HG02852 (cell line): ENCODE results near the gene BCL10.

Experiments
- ATAC-seq: cut with Tn5 transposase; IDR thresholded peaks from one replicate; pipeline ENCODE4 v1.9.1; 2021; ENCODE audit warnings: mild to moderate bottlenecking, moderate library complexity; ENCODE audit not compliant: unreplicated experiment

The BCL10 gene

DNA sequence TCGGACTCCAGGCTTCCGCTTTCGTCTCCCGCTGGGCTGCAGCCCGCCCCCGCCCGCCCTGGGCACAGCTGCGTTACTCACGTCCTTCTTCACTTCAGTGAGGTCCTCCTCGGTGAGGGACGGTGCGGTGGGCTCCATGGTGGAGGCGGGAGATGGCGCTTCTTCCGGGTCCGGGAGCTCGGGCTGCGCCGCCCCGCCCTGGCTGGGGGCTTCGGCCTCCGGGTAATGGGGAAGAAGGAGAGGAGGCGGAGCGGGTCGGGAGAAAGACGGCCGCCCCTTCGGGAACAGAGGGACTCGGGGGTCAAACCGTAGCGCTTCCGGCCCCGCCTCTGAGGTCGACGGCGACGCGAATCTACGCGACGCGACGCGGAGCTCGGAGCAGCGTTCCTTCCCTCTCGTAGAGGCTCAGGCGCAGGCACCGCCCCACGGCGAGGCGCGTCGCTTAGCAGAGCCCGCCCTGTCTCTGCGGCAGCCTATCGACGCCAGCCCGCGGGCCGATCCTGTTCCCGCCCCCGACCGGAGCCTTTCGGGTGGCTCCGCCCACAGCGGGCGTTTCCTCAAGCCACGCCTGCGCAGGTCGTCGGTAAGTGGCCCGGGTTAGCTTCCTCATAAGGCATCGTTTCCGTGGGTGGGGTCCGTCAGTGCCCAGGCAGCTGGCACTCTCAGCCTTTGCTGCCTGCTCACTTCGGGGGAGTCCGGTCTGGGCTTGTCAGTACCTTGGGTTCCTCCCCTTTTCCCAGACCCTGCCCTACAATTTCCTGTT, at the start of gene BCL10:
BCL10 (minus strand) TSS at position 418 of the 763 bp plus-strand sequence; CDS start at position 138, 280 bp downstream.
- peak; percentile 93 for ATAC-seq

DNA sequence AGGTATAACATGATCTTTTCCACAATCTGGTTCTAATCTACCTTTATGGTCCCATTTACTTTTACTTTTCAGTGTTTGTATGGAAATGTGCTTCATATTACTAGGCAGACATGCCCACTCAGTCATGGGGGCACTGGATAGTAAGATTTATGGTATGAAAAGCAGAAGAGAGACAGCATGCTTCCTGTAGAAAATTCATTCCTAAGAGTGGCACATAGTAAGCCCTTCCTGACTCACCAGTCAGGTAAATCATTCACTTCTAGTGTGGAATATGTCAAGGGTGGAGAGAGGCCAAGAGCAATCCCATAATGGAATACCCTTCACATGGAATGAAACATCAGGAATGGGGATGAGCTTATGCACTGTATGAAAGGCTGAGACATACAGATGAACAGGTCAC, 49.5 kb upstream of the BCL10 start:
- ATAC-seq = no peak

DNA sequence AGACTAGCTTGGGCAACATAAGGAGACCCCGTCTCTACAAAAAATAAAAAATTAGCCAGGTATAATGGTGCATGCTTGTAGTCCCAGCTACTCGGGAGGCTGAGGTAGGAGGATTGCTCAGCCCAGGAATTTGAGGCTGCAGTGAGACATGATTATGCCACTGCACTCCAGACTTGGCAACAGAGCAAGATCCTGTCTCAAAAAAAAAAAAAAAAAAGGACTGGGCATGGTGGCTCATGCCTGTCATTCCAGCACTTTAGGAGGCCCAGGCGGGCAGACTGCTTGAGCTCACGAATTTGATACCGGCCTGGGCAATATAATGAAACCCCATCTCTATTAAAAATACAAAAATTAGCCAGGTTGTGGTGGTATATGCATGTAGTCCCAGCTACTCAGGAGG, 47.3 kb upstream of the BCL10 start:
- no peak for ATAC-seq

DNA sequence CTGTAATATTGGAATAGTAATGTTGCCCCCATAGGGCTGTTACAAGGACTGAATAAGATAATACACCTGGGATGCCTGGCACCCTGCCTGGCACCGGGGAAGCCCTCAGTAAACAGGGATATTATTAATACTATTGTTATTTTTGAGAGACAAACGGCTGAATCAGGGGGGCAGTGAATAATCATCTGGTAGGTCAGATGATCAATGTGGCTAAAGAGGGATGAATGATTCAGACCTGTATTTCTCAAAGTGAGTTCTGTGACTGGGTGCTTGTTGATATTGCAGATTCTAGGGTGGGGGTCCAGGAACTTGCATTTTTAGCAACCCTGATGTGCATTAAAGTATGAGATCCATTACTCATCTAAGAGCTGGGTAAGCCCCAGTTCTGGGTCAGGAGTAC, 46.2 kb upstream of the BCL10 start:
- no peak for ATAC-seq

DNA sequence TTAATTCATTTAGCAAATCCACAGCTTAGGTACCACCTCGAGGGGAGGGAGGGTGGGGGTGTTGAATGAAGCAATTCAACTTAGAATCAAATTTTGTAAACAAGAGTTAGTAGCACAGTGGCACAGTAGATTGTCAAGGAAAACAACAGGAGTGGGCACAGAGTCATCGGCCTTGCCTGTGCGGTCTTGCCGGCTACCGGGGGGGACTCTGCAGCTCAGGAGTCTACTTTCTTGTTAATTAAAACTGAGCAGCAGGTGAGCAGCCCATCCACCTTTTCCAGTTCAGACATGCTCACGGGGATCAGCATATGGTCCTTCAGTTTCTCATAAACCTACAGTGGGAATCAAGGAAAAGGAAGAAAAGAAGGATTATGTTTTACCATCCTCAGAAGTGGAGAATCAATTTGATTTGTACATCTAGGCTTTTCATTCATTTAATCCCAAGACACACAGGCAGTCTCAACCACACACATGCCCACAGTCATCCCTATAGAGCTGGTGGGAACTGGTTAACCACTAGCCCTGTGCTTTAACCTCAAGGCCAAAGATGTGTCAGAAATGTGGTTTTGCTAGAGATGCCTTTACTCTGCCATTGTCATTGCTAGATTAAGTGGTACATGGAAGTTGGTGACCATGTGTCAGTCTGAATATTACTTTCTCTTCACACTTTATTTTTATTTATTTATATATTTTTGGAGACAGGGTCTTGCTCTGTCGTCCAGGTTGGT, 45.0 kb upstream of the BCL10 start:
- ATAC-seq = peak; percentile 72

DNA sequence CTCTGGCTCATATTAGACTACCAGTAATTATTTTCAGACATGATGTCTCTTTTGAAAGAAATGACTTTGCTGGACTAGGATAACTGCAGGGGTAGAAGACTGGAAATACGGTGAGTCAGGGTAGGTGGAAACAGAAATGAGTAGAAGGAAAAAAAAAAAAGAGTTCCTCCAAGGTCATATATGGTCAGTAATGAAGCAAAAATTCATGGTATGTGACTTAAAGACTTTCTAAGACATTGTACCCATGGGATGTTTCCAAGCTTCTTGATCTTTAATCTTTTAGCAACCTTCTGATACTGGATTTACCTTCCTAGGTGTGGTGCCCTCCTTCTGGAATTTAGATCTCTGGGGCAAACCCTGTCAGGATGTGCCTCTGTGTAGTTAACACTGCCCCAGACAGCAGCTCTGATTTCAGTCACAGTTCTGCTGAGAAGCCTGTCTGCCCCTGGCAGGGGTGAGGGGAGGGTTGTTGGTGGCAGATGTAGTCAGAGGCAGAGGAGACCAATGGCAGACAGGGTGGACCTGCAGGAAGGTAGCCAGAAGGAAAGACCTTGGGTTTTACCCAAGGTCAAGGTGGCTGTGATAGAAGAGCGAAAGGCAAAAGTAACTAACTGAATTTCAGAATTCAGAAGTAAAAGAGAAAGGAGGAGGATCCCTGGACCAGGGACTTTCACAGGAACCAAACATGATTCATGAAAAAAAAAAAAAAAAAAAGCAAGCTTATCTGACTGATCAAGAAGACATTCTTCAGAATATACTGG, 44.1 kb upstream of the BCL10 start:
- ATAC-seq = no peak

DNA sequence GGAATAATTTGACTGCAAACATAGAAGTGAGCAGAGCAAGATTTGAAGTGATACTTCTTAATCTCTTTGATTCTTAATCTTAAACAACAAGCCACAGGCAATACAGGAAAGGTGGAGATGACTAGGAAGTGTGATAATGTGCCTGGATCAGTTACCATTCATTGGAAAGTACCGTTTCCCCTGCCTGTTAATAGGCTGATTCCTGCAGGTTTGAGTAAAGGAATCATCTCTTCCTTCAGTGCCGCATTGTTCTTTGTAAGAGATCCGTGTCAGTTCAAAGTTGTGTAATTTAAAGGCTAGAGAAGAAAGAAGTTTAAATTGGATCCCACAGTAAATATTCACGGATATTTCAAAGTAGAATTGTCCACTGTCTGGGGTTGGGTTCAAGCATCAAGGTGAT, 43.5 kb upstream of the BCL10 start:
- no peak for ATAC-seq

DNA sequence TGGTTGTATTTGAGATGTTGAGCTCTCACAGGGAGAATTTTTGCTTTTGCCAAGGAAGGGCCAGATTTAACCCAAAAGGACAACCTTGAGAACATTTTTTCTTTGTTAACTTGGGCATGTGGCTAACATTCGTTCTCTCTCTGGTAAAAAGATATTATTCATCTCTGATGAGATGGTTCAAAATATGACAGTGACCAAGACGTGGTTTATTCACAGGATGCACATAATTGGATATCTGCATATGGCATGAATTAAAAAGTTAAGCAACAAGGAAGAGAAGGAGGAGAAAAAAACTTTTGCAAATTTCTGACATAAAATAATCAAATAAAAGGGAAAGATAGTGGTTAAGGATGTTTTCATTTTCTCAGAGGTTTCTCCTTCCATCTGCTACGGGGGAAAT, 43.1 kb upstream of the BCL10 start:
- ATAC-seq = no peak

DNA sequence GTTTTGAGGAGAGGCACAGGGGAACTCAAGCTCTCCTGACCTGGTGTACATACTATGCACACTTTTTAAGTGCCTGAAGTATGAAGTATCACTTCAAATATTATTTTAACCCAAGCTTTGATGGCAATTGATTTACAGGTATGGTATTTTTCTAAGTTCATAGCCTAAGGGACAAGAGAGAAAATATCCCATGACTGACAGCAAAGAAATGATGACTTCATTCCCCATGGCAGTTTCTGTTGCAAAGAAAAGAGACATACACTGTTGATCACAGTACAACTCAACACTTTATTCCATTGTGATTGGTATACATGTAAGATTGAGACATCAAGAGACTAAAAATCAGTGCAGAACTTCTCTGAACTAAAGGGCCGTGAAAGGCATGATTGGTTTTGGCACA, 41.8 kb upstream of the BCL10 start:
- no peak for ATAC-seq

DNA sequence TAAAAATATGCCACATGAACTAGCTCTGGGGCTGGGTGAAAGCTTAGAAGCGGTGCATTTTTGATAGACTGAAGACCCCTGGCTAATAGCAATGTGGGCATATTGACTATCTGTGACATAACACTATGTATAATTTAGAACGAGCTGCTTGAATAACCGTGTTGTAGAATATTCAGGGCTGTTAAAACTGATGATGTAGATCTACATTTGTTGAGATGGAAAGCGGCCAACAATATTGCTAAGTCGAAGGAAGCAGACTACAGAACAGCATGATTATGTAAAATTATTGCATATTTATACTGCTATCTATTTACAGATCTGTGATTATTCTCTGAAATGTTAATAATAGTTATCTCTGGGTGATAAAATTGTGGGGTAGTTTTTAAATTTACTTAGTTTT, 41.1 kb upstream of the BCL10 start:
- no peak for ATAC-seq

DNA sequence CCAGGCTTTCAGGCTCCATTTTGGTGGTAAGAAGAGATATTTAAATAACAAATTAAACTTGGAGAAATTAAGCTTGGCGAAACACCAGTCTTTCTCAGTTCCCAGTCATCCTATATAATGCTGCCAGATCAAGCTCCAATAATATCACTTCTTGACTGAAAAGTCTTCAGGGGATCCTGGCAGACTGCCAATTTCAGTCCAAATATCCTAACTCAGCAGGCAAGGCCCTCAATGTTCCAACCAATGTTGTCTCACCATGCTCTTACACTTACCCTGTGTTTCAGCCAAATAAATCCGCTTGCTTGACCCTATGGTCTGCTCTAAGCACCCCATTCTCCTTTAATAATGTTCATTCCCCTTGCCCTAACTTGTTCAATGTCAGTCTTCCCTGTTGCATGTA, 39.9 kb upstream of the BCL10 start:
- ATAC-seq = no peak

DNA sequence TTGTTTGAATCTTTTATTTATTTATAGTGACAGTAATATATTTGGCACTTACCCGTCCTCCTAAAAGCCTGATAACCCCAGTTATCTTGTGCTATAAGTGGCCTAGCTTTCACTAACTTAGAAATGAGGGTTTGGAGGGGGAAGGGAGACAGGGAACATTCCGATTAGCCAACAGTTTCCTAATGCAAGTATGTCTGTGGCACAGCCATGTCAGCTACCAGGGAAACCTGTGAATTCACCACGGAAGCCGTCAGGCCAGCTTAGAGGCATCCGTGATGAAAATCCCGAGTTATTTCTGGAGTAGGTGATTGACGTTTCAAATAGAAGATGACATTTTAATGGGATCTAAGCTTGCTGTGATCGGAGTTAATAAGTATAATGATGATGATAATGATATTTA, 39.4 kb upstream of the BCL10 start:
- no peak for ATAC-seq

DNA sequence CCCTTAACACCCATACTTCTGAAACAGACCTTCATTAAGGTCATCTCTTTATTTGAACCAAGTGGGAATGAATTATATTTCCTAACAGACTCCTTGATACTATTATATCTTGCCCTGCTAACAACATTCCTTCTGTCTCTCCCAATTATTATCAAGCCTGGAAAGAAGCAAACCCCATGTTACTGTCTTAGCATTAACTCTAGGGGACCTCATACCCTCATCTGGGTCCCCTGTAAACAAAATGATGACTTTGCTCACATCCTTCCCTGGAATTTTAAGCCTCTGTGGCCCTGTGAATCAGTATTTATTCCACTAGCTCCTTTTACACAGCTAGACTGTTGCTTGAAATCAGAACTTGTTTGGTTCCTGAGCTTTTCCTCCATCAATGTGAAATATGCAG, 38.3 kb upstream of the BCL10 start:
- ATAC-seq = no peak

DNA sequence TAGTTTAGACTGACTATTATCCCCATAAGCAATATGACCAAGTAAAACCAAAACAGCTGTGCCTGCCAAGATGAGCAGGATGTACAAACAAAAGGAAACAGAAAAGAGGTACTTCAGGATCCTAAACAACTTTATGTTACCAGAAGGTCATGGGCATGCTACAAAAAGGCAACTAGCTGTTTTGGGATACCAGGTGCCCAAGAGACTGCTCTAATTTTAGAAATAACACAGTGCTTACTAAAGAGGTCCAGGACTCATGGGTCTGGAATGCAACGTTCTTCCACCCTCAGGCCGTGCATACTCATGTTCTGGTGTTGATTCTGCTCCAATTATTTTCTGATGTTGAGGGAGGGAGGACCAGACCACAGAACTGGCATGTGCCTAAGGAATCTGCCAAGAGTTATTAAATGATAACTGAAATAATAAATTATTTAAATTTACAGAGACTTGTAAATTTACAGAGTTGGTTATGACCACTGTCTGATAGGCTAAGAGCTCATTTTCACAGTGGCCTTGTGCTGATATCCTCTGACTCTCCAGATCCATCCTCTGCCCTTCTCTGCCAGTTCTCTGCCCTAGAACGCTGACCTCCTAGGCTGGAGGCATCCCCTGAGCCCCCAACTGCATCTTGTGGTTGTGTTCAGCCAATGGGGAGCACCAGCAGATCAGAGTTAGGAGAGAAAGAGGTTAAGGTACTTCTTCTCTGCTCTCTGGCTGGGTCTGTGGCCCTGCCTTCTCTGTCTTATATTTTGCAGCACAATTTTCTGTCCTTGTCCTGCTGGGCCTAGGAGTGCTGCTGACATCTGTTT, 37.7 kb upstream of the BCL10 start:
- no peak for ATAC-seq

DNA sequence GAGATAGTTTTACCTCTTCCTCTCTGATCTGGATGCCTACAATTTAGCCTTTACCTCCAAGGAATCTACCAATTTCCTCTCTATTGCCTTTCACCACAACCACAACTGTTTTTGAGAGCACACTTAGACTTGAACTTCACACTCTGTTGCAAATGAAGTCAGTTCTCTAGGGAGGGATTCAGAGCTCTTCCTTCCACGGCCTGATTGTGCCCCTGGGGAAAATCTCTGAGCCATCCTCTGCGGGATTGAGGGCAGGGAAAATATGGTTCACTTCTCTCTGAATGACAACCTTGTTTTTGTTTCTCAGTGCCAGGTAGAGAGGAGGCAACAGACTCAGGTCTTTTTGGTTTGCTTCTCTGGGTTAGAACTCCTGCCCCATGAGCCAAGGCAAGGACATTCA, 35.4 kb upstream of the BCL10 start:
- no peak for ATAC-seq

DNA sequence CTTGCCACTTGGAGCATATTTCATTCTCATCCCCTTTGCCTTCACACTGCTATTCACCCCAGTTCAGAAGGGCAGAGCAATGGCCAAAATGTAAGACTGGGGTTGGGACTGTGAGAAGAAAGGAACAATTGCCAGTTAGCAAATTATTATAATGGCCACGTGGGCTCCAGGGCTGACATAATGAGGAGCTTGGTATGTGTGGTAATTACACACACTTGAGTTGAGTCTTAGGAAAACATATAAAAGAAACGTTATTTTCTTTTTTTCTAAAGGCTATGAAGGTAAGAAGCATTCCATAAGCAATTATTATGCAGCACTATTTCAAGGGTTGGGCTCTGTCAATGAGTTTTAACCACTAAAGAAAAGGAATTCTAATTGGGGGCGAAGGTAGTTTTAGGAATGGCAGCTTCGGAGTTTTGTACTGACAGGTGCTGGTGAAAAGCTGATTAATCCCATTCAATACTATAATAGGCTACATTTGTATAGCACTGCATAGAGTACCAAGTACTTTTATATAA, 32.5 kb upstream of the BCL10 start:
- ATAC-seq = no peak

DNA sequence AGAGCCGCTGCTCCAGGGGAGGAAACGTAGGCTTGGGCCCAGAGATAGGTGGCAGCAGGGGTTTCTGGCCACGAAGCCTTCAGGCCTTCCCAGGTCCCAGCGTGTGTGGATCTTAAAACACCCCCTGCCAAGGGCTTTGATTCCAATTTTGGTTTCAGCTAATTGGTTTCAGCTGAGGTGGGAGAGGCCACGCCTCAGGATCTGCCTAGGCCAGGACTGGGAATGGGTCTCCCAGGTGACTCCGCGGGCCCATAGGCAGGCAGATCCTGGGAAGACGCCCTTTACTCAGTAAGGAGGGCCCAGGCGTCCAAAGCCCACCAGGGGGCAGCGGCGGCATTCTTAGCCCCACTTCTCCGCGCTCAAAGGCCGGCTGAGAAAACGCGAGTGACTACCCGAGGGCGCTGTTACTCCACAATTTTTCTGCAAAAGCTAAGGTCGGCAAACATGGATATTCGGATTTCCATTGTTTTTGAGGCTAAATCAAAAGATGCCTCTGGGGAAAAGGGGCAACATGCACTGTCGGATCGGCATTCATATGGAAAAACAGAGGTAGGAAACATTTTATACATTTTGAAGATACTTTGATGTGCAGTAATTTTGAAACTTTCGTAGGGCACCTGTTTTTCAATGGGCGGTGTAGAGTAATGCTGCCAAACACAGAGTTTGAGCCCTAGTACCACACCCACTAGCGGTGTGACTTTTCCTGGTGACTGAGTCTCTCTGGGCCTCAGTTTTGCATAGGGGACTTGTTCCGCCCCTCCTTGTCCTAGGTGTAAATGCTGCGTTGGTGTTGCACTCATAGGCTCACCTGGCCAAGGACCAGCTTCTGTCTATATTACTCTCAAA, 31.8 kb upstream of the BCL10 start:
- ATAC-seq = peak; percentile 93

DNA sequence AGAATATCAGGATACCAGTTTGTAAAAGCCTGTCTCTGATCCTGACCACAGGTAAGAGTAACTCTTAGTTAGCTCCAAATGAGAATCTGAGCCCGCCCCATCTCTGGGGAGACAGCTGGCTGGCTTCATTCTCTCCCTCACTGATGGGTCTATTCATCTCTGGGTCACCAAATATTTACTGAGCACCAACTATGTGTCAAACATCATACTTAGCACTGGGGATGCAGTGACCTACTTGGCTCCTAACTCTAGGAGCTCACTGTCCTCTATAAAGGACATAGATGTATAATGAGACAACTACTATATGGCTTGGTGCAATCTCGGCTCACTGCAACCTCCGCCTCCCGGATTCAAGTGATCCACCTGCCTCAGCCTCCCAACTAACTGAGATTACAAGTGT, 29.8 kb upstream of the BCL10 start:
- ATAC-seq = no peak

DNA sequence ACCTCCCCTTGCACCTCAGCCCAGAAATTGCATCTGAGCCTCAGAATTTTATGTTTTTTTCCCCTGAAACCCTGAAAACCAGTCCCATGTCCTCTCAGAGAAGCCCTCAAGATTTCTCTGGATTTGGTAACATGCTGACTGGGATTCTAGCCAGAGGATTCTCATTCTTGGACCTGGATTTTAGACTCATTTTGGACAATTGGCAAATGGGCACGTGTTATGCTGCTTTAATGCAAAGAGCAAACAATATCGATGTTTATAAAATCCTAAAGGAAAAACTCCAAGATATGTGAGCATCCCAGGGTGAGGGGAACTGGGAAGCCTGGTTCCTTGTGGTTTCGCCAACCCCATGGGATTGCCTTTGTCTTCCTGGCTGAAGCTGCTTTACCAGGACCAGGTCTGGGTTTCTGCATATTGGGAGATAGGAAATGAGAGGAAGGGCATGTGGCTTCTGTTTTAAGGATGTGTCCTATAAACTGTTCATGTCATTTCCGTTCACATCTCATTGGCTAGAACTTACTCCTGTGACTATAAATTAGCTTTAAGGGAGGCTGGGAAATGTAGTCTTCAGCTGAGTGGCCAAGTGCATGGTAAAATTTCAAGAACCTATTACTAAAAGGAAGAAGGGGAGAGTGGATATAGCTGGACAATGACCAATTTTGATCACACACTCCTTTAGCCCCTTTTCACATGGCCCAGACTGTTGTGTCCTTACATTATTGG, 27.2 kb upstream of the BCL10 start:
- ATAC-seq = no peak
